CD4-positive, alpha-beta T cell treated with Interleukin-10 for 1 hour (primary cell): ENCODE measurements around the gene LAMTOR2.

Experiments
- DNase-seq: peaks from one replicate; pipeline ENCODE4 v3.0.0-alpha.2; 2020

LAMTOR2 gene

GRCh38 chr1:156100205-156100995 lies 45.8 kb downstream of the LAMTOR2 start:
- DNase-seq = no peak

GRCh38 chr1:156101880-156102279 lies 47.3 kb downstream of the LAMTOR2 start:
- DNase-seq = no peak

GRCh38 chr1:156102633-156103511 lies 48.3 kb downstream of the LAMTOR2 start:
- DNase-seq = no peak

GRCh38 chr1:156103521-156103947 lies 49.0 kb downstream of the LAMTOR2 start:
- DNase-seq = peak; percentile 46

GRCh38 chr1:156104065-156104810 lies 49.7 kb downstream of the LAMTOR2 start:
- peak; percentile 89 for DNase-seq

GRCh38 chr1:156104861-156105832 lies 50.6 kb downstream of the LAMTOR2 start:
- DNase-seq = no peak

- no peak for DNase-seq
Observed at GRCh38 chr1:156106624-156107488, 52.3 kb downstream of the LAMTOR2 start.

- no peak for DNase-seq
Observed at GRCh38 chr1:156108057-156108456, 53.5 kb downstream of the LAMTOR2 start.
